K562 treated with DMSO at 1 percent for 4 hours (cell line): ENCODE measurements around the gene ASB7. TPM values are rescaled to one million over a fixed set of nuclear protein-coding genes. Genes with fewer than 3 reads are reported as not detected.

ENCODE experiments used
- total RNA-seq: library from RNA; unstranded; fragments of 300-600 nt; gene quantifications from 2 replicates; pipeline ENCODE4 v1.2.3, GENCODE V29; 2022; ENCODE audit not compliant: insufficient read depth

The ASB7 gene, protein sequence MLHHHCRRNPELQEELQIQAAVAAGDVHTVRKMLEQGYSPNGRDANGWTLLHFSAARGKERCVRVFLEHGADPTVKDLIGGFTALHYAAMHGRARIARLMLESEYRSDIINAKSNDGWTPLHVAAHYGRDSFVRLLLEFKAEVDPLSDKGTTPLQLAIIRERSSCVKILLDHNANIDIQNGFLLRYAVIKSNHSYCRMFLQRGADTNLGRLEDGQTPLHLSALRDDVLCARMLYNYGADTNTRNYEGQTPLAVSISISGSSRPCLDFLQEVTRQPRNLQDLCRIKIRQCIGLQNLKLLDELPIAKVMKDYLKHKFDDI
- total RNA-seq, result 5.8 and 8.1 TPM in 2 replicates

GRCh38 chr15:100602064-100602822 is at the start of gene ASB7, which contains the start of gene LINS1:
TSS of gene ASB7 (plus strand) at chr15:100602589. CDS start at chr15:100612217, 9,628 bp downstream.
TSS of gene LINS1 (minus strand) at chr15:100602184. CDS start at chr15:100580842, 21,342 bp downstream.

Other genes with a start within 250 kb of the ASB7 start
- gene CERS3, start 73.6 kb upstream of the ASB7 start, total RNA-seq, result not detected in 2 replicates
- 3.5 and 9.0 TPM in 2 replicates for gene LINS1, start 405 bp upstream of the ASB7 start, total RNA-seq